ENCODE data around the gene HBA1. TPM values are rescaled to one million over a fixed set of nuclear protein-coding genes. Genes with fewer than 3 reads are reported as not detected.
A peak's percentile ranks its signal among the peaks of the same experiment; 100 is the strongest.
"Not testable (repeated sequence)": the region's sequence is repeated elsewhere in the genome, so short reads cannot be mapped to it uniquely, and the experiment has no call there.

HBA1 gene
- total RNA-seq, 4 donors from 2014 or later, result 56.8 to 998 (median 122) TPM

- no peak for DNase-seq (ENCODE audit: low spot score)
- TF ChIP-seq CTCF (IDR thresholded peaks at IDR 0.05), result no peak
- no peak for ATAC-seq (ENCODE audit: low FRiP score)
Measured at GRCh38 chr16:152141-153128, 24.0 kb upstream of the HBA1 start, which contains the start of gene HBZ. Gene HBZ, plus strand, starts transcription at chr16:152644. Its CDS starts 266 bp downstream, at chr16:152910.

- not testable (repeated sequence) for ATAC-seq (ENCODE audit: low FRiP score); DNase-seq (ENCODE audit: low spot score)
Measured at GRCh38 chr16:153129-153521, 23.4 kb upstream of the HBA1 start.

DNA sequence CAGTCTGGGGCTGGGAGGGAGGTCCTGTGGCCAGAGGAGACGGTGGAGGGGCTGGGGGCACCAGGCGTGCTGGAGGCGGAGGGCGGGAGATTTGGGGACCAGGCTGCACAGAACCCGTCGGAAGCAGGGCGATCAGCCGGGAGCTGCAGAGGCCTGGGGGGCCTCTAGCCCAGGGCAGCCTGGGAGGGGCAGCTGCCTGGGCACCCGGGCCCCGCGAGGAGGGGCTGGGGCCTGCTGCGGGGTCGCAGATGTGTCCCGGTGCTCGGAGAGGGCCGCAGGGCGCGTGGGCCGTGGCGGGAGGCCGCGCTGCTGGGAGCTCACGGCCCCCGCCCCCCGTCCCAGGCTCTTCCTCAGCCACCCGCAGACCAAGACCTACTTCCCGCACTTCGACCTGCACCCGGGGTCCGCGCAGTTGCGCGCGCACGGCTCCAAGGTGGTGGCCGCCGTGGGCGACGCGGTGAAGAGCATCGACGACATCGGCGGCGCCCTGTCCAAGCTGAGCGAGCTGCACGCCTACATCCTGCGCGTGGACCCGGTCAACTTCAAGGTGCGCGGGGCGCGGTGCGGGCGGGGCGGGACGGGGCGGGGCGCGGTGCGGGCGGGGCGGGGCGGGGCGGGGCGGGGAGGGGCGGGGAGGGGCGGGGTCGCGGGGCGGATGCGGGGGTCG, 22.8 kb upstream of the HBA1 start:
- ATAC-seq (ENCODE audit: low FRiP score); DNase-seq (ENCODE audit: low spot score): not testable (repeated sequence)

DNA sequence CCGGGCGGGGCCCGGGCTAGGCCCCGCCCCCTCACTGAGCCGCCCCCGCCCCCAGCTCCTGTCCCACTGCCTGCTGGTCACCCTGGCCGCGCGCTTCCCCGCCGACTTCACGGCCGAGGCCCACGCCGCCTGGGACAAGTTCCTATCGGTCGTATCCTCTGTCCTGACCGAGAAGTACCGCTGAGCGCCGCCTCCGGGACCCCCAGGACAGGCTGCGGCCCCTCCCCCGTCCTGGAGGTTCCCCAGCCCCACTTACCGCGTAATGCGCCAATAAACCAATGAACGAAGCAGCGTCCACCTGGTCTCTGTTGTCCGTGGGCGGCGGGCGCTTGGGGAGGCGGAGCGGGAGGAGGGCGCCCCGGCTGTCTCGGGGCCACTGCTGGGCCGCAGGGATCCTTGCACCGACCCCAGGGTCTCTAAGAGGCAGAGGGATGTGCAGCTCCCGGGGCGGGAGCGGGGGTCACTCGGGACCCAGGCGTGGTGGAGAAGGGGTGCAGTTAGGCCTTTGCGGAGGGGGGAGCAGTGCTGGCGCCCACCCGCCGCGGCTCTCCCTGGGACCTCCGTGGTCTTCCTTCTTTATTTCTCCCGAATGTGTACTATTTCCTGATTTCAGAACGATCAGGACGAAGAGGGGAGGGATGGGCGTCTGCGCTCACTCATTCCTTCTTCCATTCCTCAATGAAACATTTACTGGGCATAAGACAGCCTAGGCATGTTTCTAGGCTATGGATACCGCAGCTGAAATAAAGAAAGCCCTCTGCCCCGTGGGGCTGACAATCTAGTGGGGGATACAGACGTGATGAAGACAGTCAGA, 22.1 kb upstream of the HBA1 start:
- no peak for DNase-seq (ENCODE audit: low spot score)
- ATAC-seq (ENCODE audit: low FRiP score), result peak; percentile 78
- TF ChIP-seq CTCF (IDR thresholded peaks at IDR 0.05), result no peak

DNA sequence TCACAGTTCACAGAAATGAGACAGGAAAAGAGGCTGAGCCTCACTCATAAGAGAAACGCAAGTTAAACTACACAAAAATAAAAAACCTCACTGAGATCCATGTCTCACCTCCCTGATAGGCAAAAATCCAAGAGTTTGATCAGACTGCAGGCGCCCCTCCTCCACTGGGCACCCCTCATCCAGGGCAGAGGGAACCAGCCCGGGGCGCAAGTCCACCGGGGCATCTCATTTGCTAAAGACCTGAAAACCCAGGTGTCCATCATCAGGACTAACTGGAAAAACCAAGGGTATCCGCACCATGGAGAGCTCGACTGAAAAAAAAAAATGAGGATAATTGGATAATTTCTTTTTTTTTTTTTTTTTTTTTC, 21.5 kb upstream of the HBA1 start:
- no peak for DNase-seq (ENCODE audit: low spot score)
- TF ChIP-seq CTCF (IDR thresholded peaks at IDR 0.05), result no peak
- no peak for ATAC-seq (ENCODE audit: low FRiP score)

GRCh38 chr16:159136-159849, 17.2 kb upstream of the HBA1 start:
- no peak for DNase-seq (ENCODE audit: low spot score)

DNA sequence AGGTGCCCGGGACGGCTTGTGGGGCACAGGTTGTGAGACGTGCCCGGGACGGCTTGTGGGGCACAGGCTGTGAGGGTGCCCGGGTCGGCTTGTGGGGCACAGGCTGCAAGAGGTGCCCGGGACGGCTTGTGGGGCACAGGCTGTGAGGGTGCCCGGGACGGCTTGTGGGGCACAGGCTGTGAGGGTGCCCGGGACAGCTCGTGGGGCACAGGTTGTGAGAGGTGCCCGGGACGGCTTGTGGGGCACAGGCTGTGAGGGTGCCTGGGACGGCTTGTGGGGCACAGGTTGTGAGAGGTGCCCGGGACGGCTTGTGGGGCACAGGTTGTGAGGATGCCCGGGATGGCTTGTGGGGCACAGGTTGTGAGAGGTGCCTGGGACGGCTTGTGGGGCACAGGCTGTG, 16.2 kb upstream of the HBA1 start:
- ATAC-seq (ENCODE audit: low FRiP score); DNase-seq (ENCODE audit: low spot score): not testable (repeated sequence)

More at GRCh38 chr16:159136-159849, 17.2 kb upstream of the HBA1 start:
- no peak for ATAC-seq (ENCODE audit: low FRiP score)
- no peak for TF ChIP-seq CTCF (IDR thresholded peaks at IDR 0.05)
